Keratinocyte (primary cell): ENCODE data around the gene COX6B2. TPM values are rescaled to one million over a fixed set of nuclear protein-coding genes. Genes with fewer than 3 reads are reported as not detected.

ENCODE experiments used
- DNase-seq: peaks from one replicate; pipeline ENCODE4 v3.0.0-alpha.2; 2011; ENCODE audit warnings: low read depth, missing footprints, low spot score
- FAIRE-seq: peaks from 2 replicates; lab custom pipeline; 2011; peaks lifted over from hg19 to GRCh38; lab: Jason Lieb, UNC
- H2AFZ ChIP-seq: 2 replicates; pipeline ENCODE4 v1.6.0; 2012; ENCODE audit warnings: low read length, control low read depth, inconsistent platforms; ENCODE audit not compliant: control insufficient read depth
- H3K27ac ChIP-seq: 2 replicates; pipeline ENCODE4 v1.5.1; 2011; ENCODE audit warnings: low read length; ENCODE audit not compliant: control insufficient read depth, insufficient read depth
- H3K27me3 ChIP-seq: 3 replicates; pipeline ENCODE4 v1.6.0; 2011; ENCODE audit warnings: low read length; ENCODE audit not compliant: control insufficient read depth, insufficient read depth; ENCODE audit errors: extremely low read depth
- H3K36me3 ChIP-seq, 2 experiments: 2 replicates in 1 of 2; 3 replicates in 1 of 2; pipeline ENCODE4 v1.5.1; 2011; ENCODE audit warnings: low read length in 2 of 2, mild to moderate bottlenecking in 1 of 2; ENCODE audit not compliant: control insufficient read depth in 2 of 2, insufficient read depth in 2 of 2; ENCODE audit errors: extremely low read depth in 1 of 2
- H3K4me1 ChIP-seq: 3 replicates; pipeline ENCODE4 v1.5.1; 2011; ENCODE audit warnings: low read length; ENCODE audit not compliant: control insufficient read depth, insufficient read depth; ENCODE audit errors: extremely low read depth
- H3K4me2 ChIP-seq: 3 replicates; pipeline ENCODE4 v1.6.0; 2011; ENCODE audit warnings: low read depth, low read length; ENCODE audit not compliant: control insufficient read depth, insufficient read depth; ENCODE audit errors: extremely low read depth
- H3K4me3 ChIP-seq, 3 experiments: fragments of 200-600 bp in 1 of 3; sonication (generic) in 1 of 3; 2 replicates in 2 of 3; 3 replicates in 1 of 3; pipeline ENCODE4 v1.5.1; 2011 to 2016; ENCODE audit warnings: low read length in 3 of 3, mild to moderate bottlenecking in 3 of 3, control low read depth in 2 of 3, inconsistent platforms in 1 of 3, low read depth in 1 of 3, mixed read lengths in 1 of 3, mixed run types in 1 of 3, moderate library complexity in 1 of 3; ENCODE audit not compliant: control insufficient read depth in 2 of 3, insufficient read depth in 2 of 3; ENCODE audit errors: extremely low read depth in 1 of 3
- H3K79me2 ChIP-seq: 2 replicates; pipeline ENCODE4 v1.6.0; 2012; ENCODE audit warnings: low read length; ENCODE audit not compliant: control insufficient read depth, insufficient read depth
- H3K9ac ChIP-seq: 3 replicates; pipeline ENCODE4 v1.6.0; 2011; ENCODE audit warnings: low read length; ENCODE audit not compliant: control insufficient read depth, insufficient read depth; ENCODE audit errors: extremely low read depth
- H3K9me1 ChIP-seq: 3 replicates; pipeline ENCODE4 v1.6.0; 2011; ENCODE audit warnings: low read length; ENCODE audit not compliant: control insufficient read depth, insufficient read depth; ENCODE audit errors: extremely low read depth
- H3K9me3 ChIP-seq: 2 replicates; pipeline ENCODE4 v1.5.1; 2012; ENCODE audit warnings: low read depth, low read length; ENCODE audit not compliant: control insufficient read depth
- H4K20me1 ChIP-seq: 3 replicates; pipeline ENCODE4 v1.6.0; 2011; ENCODE audit warnings: low read length; ENCODE audit not compliant: control insufficient read depth, insufficient read depth; ENCODE audit errors: extremely low read depth
- CTCF ChIP-seq, 3 experiments: IDR thresholded peaks in 1 of 3; conservative IDR thresholded peaks in 1 of 3; optimal IDR thresholded peaks in 1 of 3; 2 replicates in 2 of 3; 3 replicates in 1 of 3; pipeline versions ENCODE3 to v1.5.1; 2011; ENCODE audit warnings: low read length in 3 of 3, mild to moderate bottlenecking in 3 of 3, moderate library complexity in 2 of 3, control low read depth in 1 of 3, inconsistent platforms in 1 of 3; ENCODE audit not compliant: insufficient read depth in 2 of 3; ENCODE audit errors: extremely low read depth in 1 of 3
- EZH2 ChIP-seq: IDR thresholded peaks from one replicate; pipeline ENCODE4 v1.6.1; 2012; ENCODE audit warnings: inconsistent platforms, mild to moderate bottlenecking, low read length, moderate library complexity
- dilution Hi-C: fragments of 300-500 bp; cut with MboI; formaldehyde crosslinking; loops from one replicate; pipeline ENCODE4 v1.7.0; 2020; ENCODE audit warnings: low sequenced_read_pairs; ENCODE audit not compliant: extremely low pct_ligation_motif_present
- polyA plus RNA-seq, 5 experiments: library from polyadenylated mRNA; depleted of rRNA in 3 of 5; stranded (reverse) in 3 of 5; stranded (forward) in 1 of 5; unstranded in 1 of 5; fragments of >200 nt; gene quantifications; 1 replicate in 1 of 5; 2 replicates in 3 of 5; 3 replicates in 1 of 5; pipeline versions ENCODE4 v1.2.1 to v1.2.3, GENCODE V29; 2011 to 2012; ENCODE audit warnings: missing spikeins in 2 of 5, low read depth in 1 of 5, low replicate concordance in 1 of 5

The COX6B2 gene
- polyA plus RNA-seq, 1 donor (not counting 4 experiments of a cell fraction or from before 2014, with no cell fraction given): 1.4 TPM

DNA sequence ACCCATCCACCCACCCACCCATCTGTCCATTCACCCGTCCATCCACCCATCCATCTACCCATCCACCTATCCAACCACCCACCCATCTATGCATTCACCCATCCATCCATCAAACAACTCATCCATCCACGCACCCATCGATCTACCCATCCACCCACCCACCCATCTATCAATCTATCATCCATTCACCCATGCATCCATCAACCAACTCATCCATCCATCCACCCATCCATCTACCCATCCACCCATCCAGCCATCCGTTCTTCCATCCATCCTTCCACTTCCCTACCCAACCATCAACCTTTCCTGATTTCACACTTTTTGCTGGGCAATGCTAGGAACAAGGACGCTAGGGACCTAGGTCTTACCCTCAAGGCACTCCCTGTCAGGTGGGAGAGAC is 27.5 kb upstream of the COX6B2 start:
- H3K4me2 ChIP-seq: no peak overlapping the region
- H3K4me3 ChIP-seq: no peak overlapping the region
- peaks cover 18% of the 10 kb centered on the region for H3K79me2 ChIP-seq
- H3K36me3 ChIP-seq: peaks cover 2 to 13% of the 10 kb centered on the region in 2 experiments
- DNase-seq: no peak
- peaks cover 8% of the 10 kb centered on the region for H4K20me1 ChIP-seq
- no peak overlapping the region for H2AFZ ChIP-seq
- no peak overlapping the region for H3K27ac ChIP-seq
- H3K9me1 ChIP-seq: no peaks in the 10 kb centered on the region
- no peak for FAIRE-seq
- no peaks in the 10 kb centered on the region for H3K27me3 ChIP-seq
- dilution Hi-C loops: no loop called here
- no peak overlapping the region for H3K9ac ChIP-seq
- TF ChIP-seq EZH2: no peak
- TF ChIP-seq CTCF (optimal IDR thresholded peaks at IDR 0.05 in 1 of 3, IDR thresholded peaks at IDR 0.05 in 1 of 3, conservative IDR thresholded peaks at IDR 0.05 in 1 of 3; ENCODE audit: extremely low read depth in 1 of 3, insufficient read depth in 2 of 3, low read length in 3 of 3): no peak
- H3K9me3 ChIP-seq: no peaks in the 10 kb centered on the region
- H3K4me1 ChIP-seq: peaks cover 9% of the 10 kb centered on the region

GRCh38 chr19:55379174-55379573 is 24.7 kb upstream of the COX6B2 start:
- Histone ChIP-seq H4K20me1 (no peaks in the 10 kb centered on the region), H3K4me3 (no peak overlapping the region), H3K9me3 (no peaks in the 10 kb centered on the region), H3K4me2 (no peak overlapping the region), H3K9ac (no peak overlapping the region), H3K4me1 (peaks cover under 1% of the 10 kb centered on the region), H3K36me3 (peaks cover 0 to 5% of the 10 kb centered on the region in 2 experiments), H3K27me3 (peaks cover under 1% of the 10 kb centered on the region), H3K9me1 (no peaks in the 10 kb centered on the region), H3K27ac (no peak overlapping the region), H2AFZ (no peak overlapping the region), H3K79me2 (peaks cover 5% of the 10 kb centered on the region)
- DNase-seq: no peak
- dilution Hi-C loops: no loop called here
- no peak for FAIRE-seq
- TF ChIP-seq EZH2 (no peak), CTCF (optimal IDR thresholded peaks at IDR 0.05 in 1 of 3, IDR thresholded peaks at IDR 0.05 in 1 of 3, conservative IDR thresholded peaks at IDR 0.05 in 1 of 3; ENCODE audit: extremely low read depth in 1 of 3, insufficient read depth in 2 of 3, low read length in 3 of 3) (no peak)
